GM21529 (cell line): Measurements from ENCODE around the gene SCARB1.

Source experiments
- ATAC-seq: cut with Tn5 transposase; IDR thresholded peaks from one replicate; pipeline ENCODE4 v1.9.1; 2021; ENCODE audit not compliant: unreplicated experiment

Gene SCARB1

GRCh38 chr12:124750149-124750656 is 113.5 kb downstream of the SCARB1 start:
- no peak for ATAC-seq

GRCh38 chr12:124749725-124750124 is 113.9 kb downstream of the SCARB1 start:
- no peak for ATAC-seq

DNA sequence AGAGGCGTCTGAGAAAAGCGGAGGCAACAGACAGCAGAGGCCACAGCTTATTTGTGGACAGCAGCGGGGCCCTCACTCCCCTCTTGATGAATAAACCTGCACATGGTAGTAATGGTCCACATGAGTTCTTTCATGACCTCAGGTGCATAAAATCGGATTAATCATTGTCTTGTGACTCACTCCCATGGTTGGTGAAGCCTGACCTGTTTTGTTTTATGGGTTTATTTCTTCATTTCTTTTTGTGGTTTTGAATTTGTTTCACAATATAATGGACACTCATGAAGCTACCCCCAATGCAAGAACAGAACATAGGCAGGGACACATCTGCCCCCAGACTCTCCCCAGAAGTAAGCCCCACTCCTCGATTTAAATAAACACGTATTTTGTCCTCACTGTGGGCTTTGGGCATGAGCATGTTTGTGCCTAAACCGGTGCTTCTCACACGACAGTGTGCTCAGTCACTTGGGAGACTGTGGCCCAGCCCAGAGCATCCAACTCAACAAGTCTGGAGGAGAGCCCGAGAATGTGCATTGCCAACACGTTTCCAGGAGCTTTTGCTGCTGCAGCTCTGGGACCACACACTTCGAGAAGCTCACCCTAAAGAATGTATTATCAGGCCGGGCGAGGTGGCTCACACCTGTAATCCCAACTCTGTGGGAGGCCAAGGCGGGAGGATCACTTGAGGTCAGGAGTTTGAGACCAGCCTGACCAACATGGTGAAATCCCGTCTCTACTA is 116.1 kb downstream of the SCARB1 start:
- ATAC-seq: no peak

DNA sequence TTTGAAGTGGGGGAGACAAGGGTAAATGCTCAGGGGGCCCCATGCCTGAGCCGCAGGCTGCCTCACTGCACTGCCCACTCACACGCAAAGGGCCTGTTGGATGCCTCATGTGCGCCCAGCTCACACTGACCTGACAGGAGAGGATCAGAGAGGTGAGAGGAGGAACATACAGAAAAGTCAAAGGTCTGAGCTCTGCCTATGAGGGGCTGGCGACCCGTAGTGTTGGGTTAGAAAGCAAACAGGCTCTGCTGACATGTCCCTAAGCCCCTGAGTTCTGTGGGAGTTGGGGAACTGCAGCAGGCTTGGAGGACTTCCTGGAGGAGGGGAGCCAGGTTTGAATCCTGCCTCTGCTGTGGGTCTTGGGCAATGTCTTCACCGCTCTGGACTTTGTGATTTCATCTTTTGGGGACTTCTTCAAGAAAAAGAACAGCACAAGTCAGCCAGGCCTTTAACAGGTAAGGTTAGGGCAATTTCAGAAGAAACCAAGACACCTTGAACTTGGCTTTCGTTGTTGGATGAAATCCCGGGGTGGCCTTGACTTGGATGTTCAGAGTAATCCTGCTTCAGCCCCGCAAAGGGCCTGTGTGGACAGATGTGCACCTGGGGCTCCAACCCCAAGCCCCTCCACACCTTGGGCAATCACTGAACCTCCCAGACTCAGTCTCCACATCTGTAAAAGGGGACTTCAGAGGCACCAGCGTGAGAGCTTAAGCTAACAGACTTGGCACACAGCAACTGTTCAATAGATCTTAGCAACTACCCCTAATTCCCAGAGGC is 116.8 kb downstream of the SCARB1 start:
- no peak for ATAC-seq

- ATAC-seq: no peak
Measured at GRCh38 chr12:124745891-124746570, 117.6 kb downstream of the SCARB1 start.

GRCh38 chr12:124745465-124745890 is 118.2 kb downstream of the SCARB1 start:
- ATAC-seq: no peak

DNA sequence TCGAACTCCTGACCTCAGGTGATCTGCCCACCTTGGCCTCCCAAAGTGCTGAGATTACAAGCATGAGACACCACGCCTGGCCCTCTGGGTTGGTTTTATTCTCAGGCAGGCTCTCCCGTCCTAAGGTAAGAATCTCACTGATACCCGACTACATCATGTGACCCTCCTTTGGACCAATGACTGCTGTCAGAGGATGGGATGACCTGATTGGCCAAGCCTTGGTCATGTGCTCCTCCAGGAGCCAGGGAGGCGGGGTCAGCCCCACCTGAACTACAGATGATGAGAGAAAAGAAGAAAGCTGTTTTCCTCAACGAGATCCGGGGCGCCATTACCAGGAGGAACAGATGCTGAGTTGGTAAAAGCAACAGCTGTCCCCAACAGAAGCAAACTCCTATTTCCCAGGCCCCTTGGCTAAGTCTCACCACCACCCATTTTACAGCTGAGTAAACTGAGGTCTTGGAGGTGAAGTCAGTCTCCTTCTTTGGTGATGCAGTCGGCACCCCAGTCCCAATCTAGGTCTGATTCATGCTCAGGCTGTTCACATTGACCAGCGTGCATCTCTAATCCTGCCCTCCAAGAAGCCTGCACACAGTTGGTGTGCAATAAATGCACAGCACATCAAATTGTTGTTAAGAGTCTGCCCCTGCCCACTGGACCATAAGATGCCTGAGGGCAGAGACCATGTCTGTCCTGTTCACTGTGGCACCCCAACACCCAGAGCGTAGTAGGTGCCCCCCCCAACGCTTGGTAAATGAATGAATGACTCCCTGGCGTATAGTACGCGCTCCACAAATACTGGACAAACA is 118.8 kb downstream of the SCARB1 start:
- ATAC-seq: no peak

- ATAC-seq: no peak
Measured at GRCh38 chr12:124744273-124744640, 119.4 kb downstream of the SCARB1 start.

GRCh38 chr12:124743479-124744272 is 120.0 kb downstream of the SCARB1 start:
- ATAC-seq: no peak

GRCh38 chr12:124742678-124743077 is 121.0 kb downstream of the SCARB1 start:
- ATAC-seq: no peak

DNA sequence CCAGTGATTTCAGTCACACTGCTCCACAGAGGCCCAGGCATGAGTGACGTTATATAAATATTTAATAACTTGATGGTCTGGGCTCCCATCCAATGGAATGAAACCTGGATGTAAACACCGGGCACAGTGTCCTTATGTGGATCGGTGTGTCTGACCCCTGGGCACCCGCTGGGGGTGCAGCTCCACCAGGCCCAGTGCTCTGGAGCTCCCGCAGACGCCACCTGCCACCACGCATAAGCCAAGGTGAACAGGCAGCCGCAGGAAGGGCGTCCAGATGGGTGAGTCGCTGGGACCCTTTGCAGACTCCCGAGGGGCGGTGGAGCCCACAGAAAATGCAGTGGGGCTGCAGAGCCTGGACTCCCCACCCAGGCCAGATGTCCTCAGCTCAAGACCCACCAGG is 121.6 kb downstream of the SCARB1 start:
- ATAC-seq: no peak

DNA sequence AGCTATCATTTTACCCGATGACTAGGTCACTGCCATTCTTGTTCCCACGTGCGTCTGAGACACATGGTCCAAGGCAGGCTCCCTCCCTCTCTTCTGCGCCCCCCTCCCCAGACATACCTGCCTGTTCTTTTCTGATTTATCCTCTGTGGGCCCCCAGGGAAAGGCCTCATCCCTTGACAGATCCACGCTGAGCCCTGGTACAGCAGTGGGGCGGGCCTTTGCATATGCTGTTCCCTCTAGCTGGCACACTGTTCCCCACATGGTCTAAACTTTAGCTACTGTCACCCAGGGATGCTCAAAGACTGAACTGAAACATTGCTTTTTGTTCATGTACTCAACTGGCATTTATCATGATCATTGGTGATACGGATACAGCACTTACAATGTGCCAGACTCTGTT is 122.5 kb downstream of the SCARB1 start:
- ATAC-seq: no peak

- ATAC-seq: no peak
Measured at GRCh38 chr12:124740691-124741137, 123.0 kb downstream of the SCARB1 start.

DNA sequence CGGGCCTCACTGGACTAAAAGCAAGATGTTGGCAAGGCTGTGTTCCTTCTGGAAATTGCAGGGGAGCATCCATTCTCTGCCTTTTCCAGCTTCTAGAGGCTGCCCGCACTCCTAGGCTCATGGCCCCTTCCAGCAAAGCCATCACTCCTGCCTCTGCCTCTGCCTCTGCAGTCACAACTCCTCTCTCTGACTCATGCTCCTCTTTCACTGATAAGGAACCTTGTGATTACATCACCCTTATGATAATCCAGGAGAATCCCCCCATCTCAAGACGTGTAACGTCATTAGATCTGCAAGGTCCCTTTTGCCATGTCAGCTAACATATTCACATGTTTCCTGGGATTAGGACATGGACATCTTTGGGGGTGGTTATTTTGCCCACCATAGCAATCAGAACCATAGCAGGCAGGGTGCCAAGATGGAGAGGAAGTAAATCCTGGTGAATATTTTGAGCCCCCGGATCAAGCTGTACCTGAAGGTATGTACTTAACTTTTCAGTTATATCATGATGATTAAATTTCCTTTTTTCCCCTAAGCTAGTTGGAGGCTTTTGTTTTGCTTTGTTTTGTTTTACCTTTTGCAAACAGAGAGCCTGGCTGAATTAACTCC is 123.6 kb downstream of the SCARB1 start:
- no peak for ATAC-seq

GRCh38 chr12:124738636-124739467 is 124.8 kb downstream of the SCARB1 start:
- no peak for ATAC-seq

- ATAC-seq: no peak
Measured at GRCh38 chr12:124737772-124738635, 125.7 kb downstream of the SCARB1 start.

DNA sequence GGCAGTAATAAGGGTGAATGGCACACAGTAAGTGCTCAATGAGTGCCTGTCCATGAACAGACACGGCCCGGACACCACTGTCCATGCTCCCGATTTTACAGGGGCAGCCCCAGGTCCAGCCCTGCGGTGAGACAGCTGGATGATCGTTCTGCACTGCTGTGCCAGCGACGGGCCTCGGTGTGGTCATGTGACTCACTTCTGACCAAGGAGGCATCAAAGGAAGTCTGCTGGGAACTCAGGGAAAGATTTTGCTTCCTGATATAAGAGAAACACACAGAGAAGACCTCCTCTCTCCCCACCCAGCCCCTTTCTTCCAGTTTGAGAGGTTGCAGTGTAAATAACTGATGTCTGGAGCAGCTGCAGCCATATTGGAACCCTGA is 126.6 kb downstream of the SCARB1 start:
- no peak for ATAC-seq
